IMR-90 (cell line): ENCODE measurements around the gene DHRS7. TPM values are rescaled to one million over a fixed set of nuclear protein-coding genes. Genes with fewer than 3 reads are reported as not detected.
A peak's percentile ranks its signal among the peaks of the same experiment; 100 is the strongest.

Experiments used
- ATAC-seq: fragments of 200-7000 bp; cut with Tn5 transposase; 2 replicates; pipeline ENCODE4 v1.9.1; 2020; ENCODE audit warnings: low read depth, mild to moderate bottlenecking, moderate library complexity
- BruUV-seq: library from RNA; stranded (reverse); fragments of 400-500 nt; replicated peaks from 2 replicates; lab custom pipeline; 2021; lab: Mats Ljungman, UMichigan
- CTCF ChIA-PET: fragments of 300-600 bp; formaldehyde crosslinking; extraction: SDS; loops from one replicate; lab custom pipeline; 2021; ENCODE audit warnings: antibody characterized with exemption; lab: Yijun Ruan, JAX
- POLR2A ChIA-PET: fragments of 300-600 bp; sonication (Branson Sonifier 250); formaldehyde crosslinking; loops from one replicate; lab custom pipeline; 2022; ENCODE audit warnings: antibody characterized with exemption; ENCODE audit not compliant: unreplicated experiment; lab: Charles Lee
- DNase-seq: peaks from one replicate; pipeline ENCODE4 v3.0.0; 2013
- H2AFZ ChIP-seq: replicated peaks from 2 replicates; pipeline ENCODE3; 2013; ENCODE audit warnings: low read length, mild to moderate bottlenecking; ENCODE audit not compliant: poor library complexity
- H2AK5ac ChIP-seq: 2 replicates; pipeline ENCODE4 v1.6.1; 2013; ENCODE audit warnings: low read depth, low read length, inconsistent platforms
- H2AK9ac ChIP-seq: replicated peaks from 2 replicates; pipeline ENCODE3; 2013; ENCODE audit warnings: mild to moderate bottlenecking, low read depth, low read length, moderate library complexity; ENCODE audit not compliant: poor library complexity
- H2BK120ac ChIP-seq: 2 replicates; pipeline ENCODE4 v1.6.1; 2013; ENCODE audit warnings: low read depth, low read length, inconsistent platforms
- H2BK15ac ChIP-seq: 3 replicates; pipeline ENCODE4 v1.6.1; 2013; ENCODE audit warnings: low read depth, low read length, inconsistent platforms
- H2BK20ac ChIP-seq: 2 replicates; pipeline ENCODE4 v1.6.1; 2013; ENCODE audit warnings: low read depth, mild to moderate bottlenecking, inconsistent platforms, low read length, moderate library complexity
- H2BK5ac ChIP-seq: 2 replicates; pipeline ENCODE4 v1.6.1; 2013; ENCODE audit warnings: mild to moderate bottlenecking, low read depth, low read length, inconsistent platforms; ENCODE audit not compliant: poor library complexity, severe bottlenecking
- H3K14ac ChIP-seq: replicated peaks from 2 replicates; pipeline ENCODE4 v1.6.1; 2013; ENCODE audit warnings: low read depth, low read length, inconsistent platforms
- H3K18ac ChIP-seq: 2 replicates; pipeline ENCODE4 v1.6.1; 2013; ENCODE audit warnings: low read depth, low read length, control low read depth
- H3K23ac ChIP-seq: 2 replicates; pipeline ENCODE4 v1.6.1; 2013; ENCODE audit warnings: low read depth, low read length, inconsistent platforms
- H3K27ac ChIP-seq: 2 replicates; pipeline ENCODE4 v1.5.1; 2013; ENCODE audit warnings: mild to moderate bottlenecking, control low read depth, low read length; ENCODE audit not compliant: insufficient read depth
- H3K27me3 ChIP-seq: 2 replicates; pipeline ENCODE4 v1.6.1; 2013; ENCODE audit warnings: low read length; ENCODE audit not compliant: control insufficient read depth, insufficient read depth
- H3K36me3 ChIP-seq: 2 replicates; pipeline ENCODE4 v1.6.1; 2013; ENCODE audit warnings: low read length, mixed read lengths; ENCODE audit not compliant: control insufficient read depth, insufficient read depth
- H3K4ac ChIP-seq: 2 replicates; pipeline ENCODE4 v1.6.1; 2013; ENCODE audit warnings: low read depth, low read length, inconsistent platforms
- H3K4me1 ChIP-seq: 2 replicates; pipeline ENCODE4 v1.6.1; 2013; ENCODE audit warnings: low read length, mixed read lengths; ENCODE audit not compliant: control insufficient read depth, insufficient read depth
- H3K4me2 ChIP-seq: 2 replicates; pipeline ENCODE4 v1.6.1; 2013; ENCODE audit warnings: low read depth, mild to moderate bottlenecking, control low read depth, low read length, moderate library complexity
- H3K4me3 ChIP-seq: 2 replicates; pipeline ENCODE4 v1.5.1; 2013; ENCODE audit warnings: low read depth, mild to moderate bottlenecking, control low read depth, low read length, moderate library complexity; ENCODE audit not compliant: insufficient read depth
- H3K56ac ChIP-seq: 2 replicates; pipeline ENCODE4 v1.6.1; 2013; ENCODE audit warnings: low read length, inconsistent platforms; ENCODE audit not compliant: insufficient read depth; ENCODE audit errors: extremely low read depth
- H3K79me1 ChIP-seq, 2 experiments: 2 replicates each; pipeline ENCODE4 v1.6.1; 2013; ENCODE audit warnings: low read length in 2 of 2, inconsistent platforms in 1 of 2, low read depth in 1 of 2
- H3K9ac ChIP-seq: 2 replicates; pipeline ENCODE4 v1.6.1; 2013; ENCODE audit warnings: low read depth, low read length, control low read depth
- H3K9me1 ChIP-seq: 2 replicates; pipeline ENCODE4 v1.6.1; 2013; ENCODE audit warnings: low read length, inconsistent platforms; ENCODE audit not compliant: insufficient read depth
- H3K9me3 ChIP-seq: 2 replicates; pipeline ENCODE4 v1.6.1; 2013; ENCODE audit warnings: low read length; ENCODE audit not compliant: control insufficient read depth, insufficient read depth
- H4K20me1 ChIP-seq: 2 replicates; pipeline ENCODE4 v1.6.1; 2013; ENCODE audit warnings: low read length, inconsistent platforms; ENCODE audit not compliant: insufficient read depth
- H4K5ac ChIP-seq: 2 replicates; pipeline ENCODE4 v1.6.1; 2013; ENCODE audit warnings: mild to moderate bottlenecking, low read depth, low read length, control low read depth
- H4K8ac ChIP-seq, 2 experiments: 2 replicates each; pipeline ENCODE4 v1.6.1; 2013; ENCODE audit warnings: low read depth in 2 of 2, low read length in 2 of 2, control low read depth in 1 of 2, inconsistent platforms in 1 of 2
- H4K91ac ChIP-seq: 2 replicates; pipeline ENCODE4 v1.6.1; 2013; ENCODE audit warnings: low read depth, low read length, inconsistent platforms; ENCODE audit not compliant: insufficient read depth
- BHLHE40 ChIP-seq: fragments of 150-350 bp; IDR thresholded peaks from 2 replicates; pipeline ENCODE4 v1.6.1; 2016; ENCODE audit warnings: mild to moderate bottlenecking, low read depth, low read length
- CEBPB ChIP-seq: IDR thresholded peaks from 2 replicates; pipeline ENCODE4 v1.6.1; 2012; ENCODE audit warnings: low read depth, low read length, improper control_type of control experiment
- CHD1 ChIP-seq: IDR thresholded peaks from 2 replicates; pipeline ENCODE4 v1.6.1; 2012; ENCODE audit warnings: low read depth, low read length, improper control_type of control experiment
- CTCF ChIP-seq: conservative IDR thresholded peaks from 2 replicates; pipeline ENCODE4 v1.5.1; 2012; ENCODE audit warnings: mild to moderate bottlenecking, low read depth, low read length, improper control_type of control experiment
- ELK1 ChIP-seq: fragments of 150-350 bp; IDR thresholded peaks from 2 replicates; pipeline ENCODE4 v1.6.1; 2016; ENCODE audit warnings: low read depth, mild to moderate bottlenecking, low read length, moderate library complexity, borderline replicate concordance
- FOS ChIP-seq: fragments of 150-350 bp; IDR thresholded peaks from 2 replicates; pipeline ENCODE4 v1.6.1; 2016; ENCODE audit warnings: low read depth, low read length
- MAFK ChIP-seq: IDR thresholded peaks from 2 replicates; pipeline ENCODE4 v1.6.1; 2012; ENCODE audit warnings: low read depth, low read length, improper control_type of control experiment
- MAZ ChIP-seq: IDR thresholded peaks from 2 replicates; pipeline ENCODE4 v1.6.1; 2012; ENCODE audit warnings: low read depth, mild to moderate bottlenecking, low read length, improper control_type of control experiment, moderate library complexity, borderline replicate concordance
- MXI1 ChIP-seq: IDR thresholded peaks from 2 replicates; pipeline ENCODE4 v1.6.1; 2012; ENCODE audit warnings: low read depth, mild to moderate bottlenecking, low read length, moderate library complexity, borderline replicate concordance
- NFE2L2 ChIP-seq: fragments of 150-350 bp; IDR thresholded peaks from 2 replicates; pipeline ENCODE4 v1.6.1; 2016; ENCODE audit warnings: low read depth, mild to moderate bottlenecking, low read length
- POLR2A ChIP-seq: IDR thresholded peaks from 2 replicates; pipeline ENCODE4 v1.6.1; 2012; ENCODE audit warnings: mild to moderate bottlenecking, low read depth, low read length
- RAD21 ChIP-seq: IDR thresholded peaks from 2 replicates; pipeline ENCODE4 v1.6.1; 2012; ENCODE audit warnings: low read length, improper control_type of control experiment
- RCOR1 ChIP-seq: IDR thresholded peaks from 2 replicates; pipeline ENCODE4 v1.6.1; 2012; ENCODE audit warnings: mild to moderate bottlenecking, low read length, improper control_type of control experiment; ENCODE audit not compliant: insufficient replicate concordance
- RFX5 ChIP-seq: IDR thresholded peaks from 2 replicates; pipeline ENCODE4 v1.8.0; 2012; ENCODE audit warnings: low read depth, mild to moderate bottlenecking, low read length, moderate library complexity
- SMC3 ChIP-seq: fragments of 150-350 bp; IDR thresholded peaks from 2 replicates; pipeline ENCODE4 v1.6.1; 2016; ENCODE audit warnings: low read depth, mild to moderate bottlenecking, antibody characterized with exemption, low read length, moderate library complexity
- USF2 ChIP-seq: fragments of 150-350 bp; IDR thresholded peaks from 2 replicates; pipeline ENCODE4 v1.6.1; 2017; ENCODE audit warnings: mild to moderate bottlenecking, antibody characterized with exemption, low read length, low read depth
- WGBS, 2 experiments: methylation state at CpG; one replicate each; pipeline versions ENCODE4 v1.1.5 to v1.1.7; 2013; ENCODE audit warnings: missing lambda C conversion rate in 2 of 2; ENCODE audit not compliant: insufficient read length in 1 of 2; ENCODE audit errors: extremely low coverage in 2 of 2; 5-methylcytosine and 5-hydroxymethylcytosine counted together
- dilution Hi-C: fragments of 300-500 bp; cut with HindIII; formaldehyde crosslinking; loops from one replicate; pipeline ENCODE4 v1.14.3; 2018; ENCODE audit warnings: low sequenced_read_pairs; ENCODE audit not compliant: unreplicated experiment
- in situ Hi-C: fragments of 300-500 bp; cut with MboI; formaldehyde crosslinking; loops from 3 replicates; pipeline ENCODE4 v1.14.3; 2019; ENCODE audit warnings: low sequenced_read_pairs, inconsistent platforms, mixed read lengths
- intact Hi-C: fragments of 100-400 bp; cut with micrococcal nuclease; formaldehyde crosslinking; loops from 2 replicates; pipeline ENCODE4 v1.10.0; 2022
- polyA plus RNA-seq, 3 experiments: library from polyadenylated mRNA; depleted of rRNA; stranded (reverse); fragments of >200 nt; gene quantifications; 2 replicates each; pipeline ENCODE4 v1.2.3, GENCODE V29; 2012; ENCODE audit warnings: low replicate concordance in 1 of 3
- total RNA-seq: library from RNA; depleted of rRNA; stranded (reverse); fragments of >200 nt; gene quantifications from 2 replicates; pipeline ENCODE4 v1.2.3, GENCODE V29; 2012

The DHRS7 gene
- total and polyA plus RNA-seq, 2 of the 4 experiments (the other 2 are of a cell fraction) = 30.3 to 50.2 TPM

DNA sequence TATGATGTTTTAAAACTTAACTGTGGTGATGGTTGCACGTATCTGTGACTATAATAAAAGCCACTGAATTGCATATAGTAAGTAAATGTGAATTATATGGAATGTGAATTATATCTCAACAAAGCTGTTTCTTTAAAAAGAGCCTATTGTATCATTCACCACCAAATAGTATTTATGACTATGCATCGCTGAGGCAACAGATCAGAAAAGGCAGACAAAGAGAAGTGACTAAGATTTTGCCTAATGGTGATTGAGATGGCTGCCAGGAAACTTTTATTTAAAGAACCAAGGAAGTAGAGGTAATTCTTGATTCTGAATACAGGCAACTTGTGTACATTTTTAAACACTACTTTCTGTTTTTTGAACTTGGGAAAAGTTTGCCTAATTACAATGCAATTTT is 31.7 kb downstream of the DHRS7 start:
- Histone ChIP-seq H3K36me3 (peaks cover 7% of the 10 kb centered on the region), H3K18ac (no peak overlapping the region), H3K9me3 (no peaks in the 10 kb centered on the region), H2BK20ac (no peak overlapping the region), H4K91ac (no peak overlapping the region), H3K9ac (no peak overlapping the region), H3K4me2 (no peak overlapping the region), H2AK5ac (no peak overlapping the region), H3K56ac (no peak overlapping the region), H3K4me3 (no peak overlapping the region), H3K9me1 (peaks cover 4% of the 10 kb centered on the region; the same call in 1 of the 2 replicates), H3K4ac (no peak overlapping the region), H3K27ac (no peak overlapping the region), H2AFZ (no peak overlapping the region), H2BK15ac (no peak overlapping the region), H2BK120ac (no peak overlapping the region), H3K23ac (no peak overlapping the region), H3K27me3 (no peaks in the 10 kb centered on the region), H3K79me1 (peaks cover 4 to 8% of the 10 kb centered on the region in 2 experiments; a peak in 3 of 4 replicates), H4K20me1 (no peaks in the 10 kb centered on the region; the same call in 1 of the 2 replicates), H3K14ac (no peak overlapping the region), H2AK9ac (no peak overlapping the region), H4K8ac (no peak overlapping the region), H3K4me1 (no peaks in the 10 kb centered on the region), H2BK5ac (no peak overlapping the region), H4K5ac (no peak overlapping the region)
- dilution Hi-C loops (no loop called here), intact Hi-C loops (no loop called here), in situ Hi-C loops (no loop called here)
- no peak for TF ChIP-seq SMC3
- no peak for TF ChIP-seq MAFK
- no peak for TF ChIP-seq FOS
- TF ChIP-seq RFX5 = no peak
- TF ChIP-seq RCOR1 = no peak
- TF ChIP-seq NFE2L2 = no peak
- no peak for TF ChIP-seq BHLHE40
- no peak for TF ChIP-seq MAZ
- no peak for TF ChIP-seq CHD1
- TF ChIP-seq RAD21 = no peak
- TF ChIP-seq MXI1 = no peak
- no peak for TF ChIP-seq CEBPB
- no peak for TF ChIP-seq ELK1
- TF ChIP-seq USF2 = no peak
- TF ChIP-seq CTCF = no peak
- TF ChIP-seq POLR2A = no peak
- ChIA-PET POLR2A (no interaction called here), CTCF (no interaction called here)
- no peak for ATAC-seq
- peak; percentile 16 for DNase-seq
- no TSS peak for BruUV-seq
- WGBS, 2 experiments = no CpG with 5 or more reads among the region's 2 CpGs
